T-helper 2 cell treated with Interferon-gamma antibody and Interleukin-4, amounts not matched to agents 5 μg/mL and 100 μg/mL, for 36 hours (primary cell): Measurements from ENCODE around the gene RIMBP2.

Source experiments
- DNase-seq: peaks from one replicate; pipeline ENCODE4 v3.0.0; 2021; ENCODE audit warnings: low spot score
- H3K27ac Mint-ChIP-seq: one replicate; pipeline ENCODE4 v1.8.0; 2021; ENCODE audit warnings: mild to moderate bottlenecking, mixed read lengths
- H3K27me3 Mint-ChIP-seq: one replicate; pipeline ENCODE4 v1.8.0; 2021; ENCODE audit warnings: low read depth, mixed read lengths
- H3K36me3 Mint-ChIP-seq: one replicate; pipeline ENCODE4 v1.8.0; 2021; ENCODE audit warnings: low read depth, mixed read lengths
- H3K4me1 Mint-ChIP-seq: one replicate; pipeline ENCODE4 v1.8.0; 2021; ENCODE audit warnings: low read depth, mixed read lengths
- H3K4me3 Mint-ChIP-seq: one replicate; pipeline ENCODE4 v1.8.0; 2022; ENCODE audit warnings: mild to moderate bottlenecking, moderate library complexity, mixed read lengths
- H3K9me3 Mint-ChIP-seq: one replicate; pipeline ENCODE4 v1.8.0; 2021; ENCODE audit warnings: mixed read lengths

RIMBP2 gene

GRCh38 chr12:130617219-130617618, 98.9 kb downstream of the RIMBP2 start:
- DNase-seq = no peak
- H3K4me1 Mint-ChIP-seq = no peaks in the 10 kb centered on the region
- no peak overlapping the region for H3K4me3 Mint-ChIP-seq
- H3K27me3 Mint-ChIP-seq = no peaks in the 10 kb centered on the region
- no peak overlapping the region for H3K27ac Mint-ChIP-seq
- H3K9me3 Mint-ChIP-seq = no peaks in the 10 kb centered on the region
- H3K36me3 Mint-ChIP-seq = no peaks in the 10 kb centered on the region

- no peaks in the 10 kb centered on the region for H3K4me1 Mint-ChIP-seq
- no peaks in the 10 kb centered on the region for H3K36me3 Mint-ChIP-seq
- H3K27me3 Mint-ChIP-seq = no peaks in the 10 kb centered on the region
- no peak overlapping the region for H3K4me3 Mint-ChIP-seq
- DNase-seq = no peak
- no peak overlapping the region for H3K27ac Mint-ChIP-seq
- H3K9me3 Mint-ChIP-seq = no peaks in the 10 kb centered on the region
These were observed 100.2 kb downstream of the RIMBP2 start for GRCh38 chr12:130615861-130616345.

GRCh38 chr12:130614530-130614905, 101.6 kb downstream of the RIMBP2 start:
- Mint-ChIP-seq H3K27ac (no peak overlapping the region), H3K4me1 (no peaks in the 10 kb centered on the region), H3K27me3 (no peaks in the 10 kb centered on the region), H3K9me3 (no peaks in the 10 kb centered on the region), H3K4me3 (no peak overlapping the region), H3K36me3 (no peaks in the 10 kb centered on the region)
- no peak for DNase-seq

- H3K27me3 Mint-ChIP-seq = no peaks in the 10 kb centered on the region
- no peak overlapping the region for H3K27ac Mint-ChIP-seq
- no peak overlapping the region for H3K4me3 Mint-ChIP-seq
- no peaks in the 10 kb centered on the region for H3K9me3 Mint-ChIP-seq
- no peaks in the 10 kb centered on the region for H3K4me1 Mint-ChIP-seq
- DNase-seq = no peak
- H3K36me3 Mint-ChIP-seq = no peaks in the 10 kb centered on the region
These were observed 102.1 kb downstream of the RIMBP2 start for GRCh38 chr12:130613831-130614529.

- Mint-ChIP-seq H3K9me3 (no peaks in the 10 kb centered on the region), H3K4me1 (no peaks in the 10 kb centered on the region), H3K27ac (no peak overlapping the region), H3K36me3 (no peaks in the 10 kb centered on the region), H3K27me3 (no peaks in the 10 kb centered on the region), H3K4me3 (no peak overlapping the region)
- no peak for DNase-seq
These were observed 103.0 kb downstream of the RIMBP2 start for GRCh38 chr12:130613131-130613530.

GRCh38 chr12:130611026-130611905, 104.8 kb downstream of the RIMBP2 start:
- DNase-seq = no peak
- no peak overlapping the region for H3K27ac Mint-ChIP-seq
- no peak overlapping the region for H3K4me3 Mint-ChIP-seq
- H3K9me3 Mint-ChIP-seq = no peaks in the 10 kb centered on the region
- no peaks in the 10 kb centered on the region for H3K36me3 Mint-ChIP-seq
- no peaks in the 10 kb centered on the region for H3K4me1 Mint-ChIP-seq
- H3K27me3 Mint-ChIP-seq = no peaks in the 10 kb centered on the region

- Mint-ChIP-seq H3K36me3 (no peaks in the 10 kb centered on the region), H3K9me3 (no peaks in the 10 kb centered on the region), H3K27ac (no peak overlapping the region), H3K4me1 (no peaks in the 10 kb centered on the region), H3K27me3 (no peaks in the 10 kb centered on the region), H3K4me3 (no peak overlapping the region)
- no peak for DNase-seq
These were observed 106.1 kb downstream of the RIMBP2 start for GRCh38 chr12:130609966-130610365.

- no peak for DNase-seq
These were observed 107.3 kb downstream of the RIMBP2 start for GRCh38 chr12:130608831-130609230.

GRCh38 chr12:130608132-130608531, 108.0 kb downstream of the RIMBP2 start:
- Mint-ChIP-seq H3K36me3 (no peaks in the 10 kb centered on the region), H3K27ac (no peak overlapping the region), H3K27me3 (no peaks in the 10 kb centered on the region), H3K9me3 (no peaks in the 10 kb centered on the region), H3K4me3 (no peak overlapping the region), H3K4me1 (no peaks in the 10 kb centered on the region)
- DNase-seq = no peak

More at GRCh38 chr12:130608831-130609230, 107.3 kb downstream of the RIMBP2 start:
- Mint-ChIP-seq H3K4me1 (no peaks in the 10 kb centered on the region), H3K36me3 (no peaks in the 10 kb centered on the region), H3K4me3 (no peak overlapping the region), H3K27ac (no peak overlapping the region), H3K9me3 (no peaks in the 10 kb centered on the region), H3K27me3 (no peaks in the 10 kb centered on the region)

DNA sequence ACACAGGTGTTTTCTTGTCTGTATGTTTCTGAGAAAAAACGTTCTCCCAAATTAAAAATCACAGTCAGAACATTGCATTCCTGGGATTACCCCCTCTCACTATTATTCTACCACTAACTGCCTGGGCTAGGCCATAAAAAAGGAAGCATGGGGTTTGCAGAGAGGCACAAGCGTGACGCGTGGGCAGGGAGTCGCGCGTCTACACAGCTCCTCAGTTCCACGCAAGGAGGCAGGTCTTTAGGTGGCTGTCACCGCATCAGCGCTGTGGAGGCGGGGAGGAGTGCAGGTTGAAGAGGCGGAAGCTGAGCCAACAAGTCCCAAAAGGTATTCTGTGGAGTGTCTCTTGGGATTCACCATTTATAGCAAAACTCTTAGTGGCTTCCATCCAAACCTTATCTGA, 109.9 kb downstream of the RIMBP2 start:
- no peaks in the 10 kb centered on the region for H3K36me3 Mint-ChIP-seq
- H3K9me3 Mint-ChIP-seq = no peaks in the 10 kb centered on the region
- no peak overlapping the region for H3K27ac Mint-ChIP-seq
- no peaks in the 10 kb centered on the region for H3K4me1 Mint-ChIP-seq
- no peaks in the 10 kb centered on the region for H3K27me3 Mint-ChIP-seq
- H3K4me3 Mint-ChIP-seq = no peak overlapping the region
- DNase-seq = no peak

DNA sequence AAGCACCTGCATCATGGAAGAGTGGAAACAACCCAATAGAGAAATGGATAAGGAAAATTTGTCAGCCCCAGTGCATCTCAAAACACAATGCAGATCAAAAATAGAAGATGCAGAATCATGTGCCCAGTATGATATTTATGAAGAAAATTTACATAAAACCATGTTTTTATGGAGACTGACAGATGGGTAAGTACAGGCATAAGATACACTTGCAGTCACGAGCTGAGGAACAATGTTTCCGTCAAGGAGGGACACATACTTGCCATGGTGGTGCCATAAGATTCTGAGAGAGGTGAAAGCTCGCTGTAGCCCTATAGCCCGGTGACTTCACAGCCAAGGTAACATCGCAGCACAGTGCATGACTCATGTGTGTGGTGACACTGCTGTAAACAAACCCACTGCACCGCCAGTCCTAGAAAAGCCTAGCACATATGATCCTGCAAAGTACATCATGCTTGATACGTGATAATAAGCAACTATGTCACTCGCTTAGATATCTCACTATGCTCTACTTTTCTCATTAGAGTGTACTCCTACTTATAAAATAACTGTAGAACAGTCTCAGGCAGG, 112.6 kb downstream of the RIMBP2 start:
- DNase-seq = no peak
- no peaks in the 10 kb centered on the region for H3K36me3 Mint-ChIP-seq
- H3K4me1 Mint-ChIP-seq = no peaks in the 10 kb centered on the region

GRCh38 chr12:130602251-130602650, 113.8 kb downstream of the RIMBP2 start:
- no peak for DNase-seq
- peaks cover 12% of the 10 kb centered on the region for H3K9me3 Mint-ChIP-seq
- H3K4me1 Mint-ChIP-seq = no peaks in the 10 kb centered on the region
- no peak overlapping the region for H3K27ac Mint-ChIP-seq
- H3K4me3 Mint-ChIP-seq = no peak overlapping the region
- no peaks in the 10 kb centered on the region for H3K27me3 Mint-ChIP-seq
- no peaks in the 10 kb centered on the region for H3K36me3 Mint-ChIP-seq

More for the DNA sequence above, 112.6 kb downstream of the RIMBP2 start:
- H3K27me3 Mint-ChIP-seq = no peaks in the 10 kb centered on the region
- H3K9me3 Mint-ChIP-seq = no peaks in the 10 kb centered on the region
- H3K4me3 Mint-ChIP-seq = no peak overlapping the region
- H3K27ac Mint-ChIP-seq = no peak overlapping the region

DNA sequence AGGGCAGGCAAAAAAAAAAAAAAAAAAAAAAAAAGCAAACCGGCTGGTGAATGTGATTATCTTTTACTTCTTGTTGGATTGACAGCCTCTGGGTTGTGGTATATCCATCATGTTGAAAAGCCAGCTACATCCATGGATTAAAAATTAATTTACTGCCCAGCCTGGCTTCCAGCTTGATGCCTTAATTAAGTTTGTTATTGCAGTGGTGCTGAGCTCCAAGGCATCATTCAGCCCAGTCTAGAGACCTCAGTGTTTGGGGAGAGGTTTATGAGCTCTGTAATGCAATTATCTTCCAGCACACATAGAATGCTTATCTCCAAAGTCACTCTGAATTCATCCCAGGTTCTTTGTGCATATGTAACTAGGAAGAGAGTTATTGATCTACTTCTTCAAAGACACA, 114.8 kb downstream of the RIMBP2 start:
- no peak for DNase-seq
- Mint-ChIP-seq H3K4me1 (no peaks in the 10 kb centered on the region), H3K27ac (no peak overlapping the region), H3K9me3 (peaks cover 16% of the 10 kb centered on the region), H3K27me3 (no peaks in the 10 kb centered on the region), H3K36me3 (no peaks in the 10 kb centered on the region), H3K4me3 (no peak overlapping the region)

DNA sequence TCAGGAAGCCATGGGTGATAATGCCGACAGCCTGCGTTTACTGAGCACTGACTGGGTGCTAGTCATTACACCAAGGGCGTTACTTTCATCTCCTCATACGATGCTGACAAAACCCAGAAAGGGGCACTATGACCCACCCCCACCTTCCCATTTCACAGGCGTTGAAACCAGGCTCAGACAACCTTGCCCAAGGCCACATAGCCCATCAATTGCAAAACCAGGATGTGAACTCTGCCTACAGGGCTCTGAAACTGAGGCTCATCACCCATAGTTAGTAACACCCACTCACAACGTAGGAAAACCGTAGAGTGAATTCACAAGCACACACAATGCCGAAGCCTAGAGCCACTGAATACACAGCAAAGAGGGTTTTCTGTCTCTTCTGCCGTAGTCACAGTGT, 119.9 kb downstream of the RIMBP2 start:
- no peak for DNase-seq
- Mint-ChIP-seq H3K27me3 (no peaks in the 10 kb centered on the region), H3K9me3 (peaks cover 16% of the 10 kb centered on the region), H3K4me1 (no peaks in the 10 kb centered on the region), H3K36me3 (no peaks in the 10 kb centered on the region), H3K4me3 (no peak overlapping the region), H3K27ac (no peak overlapping the region)
